Stimulated activated CD8-positive, alpha-beta memory T cell treated with anti-CD3 and anti-CD28 coated beads, Interleukin-2, amount 100 ng/mL, for 48 hours (primary cell): ENCODE measurements around the gene STBD1.
"Not testable (repeated sequence)": the region's sequence is repeated elsewhere in the genome, so short reads cannot be mapped to it uniquely, and the experiment has no call there.

Experiments used
- DNase-seq, 2 donors: peaks; one replicate each; pipeline ENCODE4 v3.0.0-alpha.2; 2020; ENCODE audit warnings: low read depth in 2 of 2

STBD1 gene

DNA sequence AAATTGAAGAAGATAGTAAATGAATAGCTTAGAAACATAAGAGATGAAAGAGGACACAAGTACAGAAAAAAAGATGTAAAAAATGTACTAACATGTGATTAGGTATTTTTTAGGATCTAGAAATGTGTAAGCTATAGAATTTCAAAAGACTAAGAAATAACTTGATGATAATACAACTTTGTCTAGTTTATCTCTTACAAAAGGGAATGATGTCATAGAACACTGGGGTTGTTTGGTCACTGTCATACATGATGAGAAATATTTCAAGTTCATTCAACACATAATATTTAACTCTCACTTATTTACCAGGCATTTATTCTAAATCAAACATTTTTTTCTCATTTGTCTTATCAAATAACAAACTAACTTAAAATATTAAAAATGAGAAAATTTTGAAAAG, 18.5 kb downstream of the STBD1 start:
- no peak for DNase-seq

DNA sequence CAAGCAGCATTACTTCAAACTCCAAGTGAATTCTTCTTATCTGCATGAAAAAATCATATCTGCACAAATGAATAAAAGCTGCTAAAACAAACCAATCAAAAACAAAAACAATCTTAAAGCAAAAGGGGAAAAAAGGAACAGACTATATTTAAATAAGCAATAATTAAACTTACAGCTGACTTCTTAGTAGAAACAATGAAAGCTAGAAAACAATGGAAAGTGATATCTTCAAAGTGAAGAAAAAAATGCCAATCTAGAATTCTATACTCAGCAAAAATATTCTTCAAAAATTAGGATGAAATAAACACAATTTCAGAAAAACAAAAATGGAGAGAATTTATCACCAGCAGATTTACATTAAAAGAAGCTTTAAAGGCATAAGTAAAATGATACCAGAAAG, 20.0 kb downstream of the STBD1 start:
- no peak for DNase-seq

DNA sequence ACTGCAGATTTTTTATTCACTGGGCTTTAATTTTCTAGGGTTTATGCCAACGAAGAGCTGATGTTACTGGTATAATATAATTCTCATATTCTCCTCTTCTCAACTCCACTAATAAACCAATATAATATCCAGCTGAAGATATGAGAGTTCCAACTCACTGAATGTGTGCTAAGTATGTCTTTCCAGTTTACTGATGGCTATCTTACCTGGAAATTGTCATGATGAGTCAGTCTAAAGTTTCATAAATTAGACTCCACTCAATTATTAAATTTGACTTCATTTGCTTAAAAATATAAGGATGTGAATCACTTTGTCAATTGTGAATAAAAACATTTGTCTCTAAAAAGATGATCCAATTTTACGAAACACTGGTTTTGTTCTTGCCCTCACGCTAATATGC, 28.4 kb downstream of the STBD1 start:
- no peak for DNase-seq

DNA sequence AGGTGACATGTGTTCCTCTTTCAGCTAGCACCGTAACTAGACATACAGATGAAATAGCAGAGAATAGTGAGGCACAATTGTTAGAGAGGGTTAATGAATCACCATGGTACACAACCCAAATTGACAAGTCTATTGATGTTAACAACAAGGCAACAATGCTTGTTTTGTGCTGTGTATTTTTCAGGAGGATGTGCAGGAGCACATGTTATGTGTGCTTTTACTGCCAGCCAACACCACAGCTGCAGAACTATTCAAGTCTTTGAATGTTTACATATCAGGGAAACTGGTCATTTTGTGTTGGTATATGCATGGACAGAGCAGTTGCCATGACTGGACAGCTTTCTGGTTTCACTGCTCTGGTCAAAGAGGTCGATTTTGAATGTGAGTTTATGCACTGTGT, 32.8 kb downstream of the STBD1 start:
- DNase-seq: no peak

DNA sequence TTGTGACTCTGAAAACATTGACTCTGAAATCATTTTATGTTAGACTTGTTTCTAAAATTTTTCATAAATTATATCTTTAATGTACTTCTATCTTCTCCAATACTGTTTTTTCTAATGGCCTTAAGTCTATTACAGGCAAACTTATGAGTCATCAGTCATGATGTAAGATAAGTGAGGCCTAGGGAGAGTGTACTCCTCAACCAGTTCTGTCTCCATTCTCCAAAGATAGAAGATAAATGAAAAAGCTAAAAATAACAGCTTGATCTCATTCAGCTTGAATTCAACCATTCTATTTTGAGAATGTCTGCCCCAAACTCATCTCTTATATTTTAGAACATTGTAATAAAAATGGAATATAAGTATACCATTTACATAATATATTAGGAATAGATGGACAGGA, 34.5 kb downstream of the STBD1 start:
- DNase-seq: no peak

DNA sequence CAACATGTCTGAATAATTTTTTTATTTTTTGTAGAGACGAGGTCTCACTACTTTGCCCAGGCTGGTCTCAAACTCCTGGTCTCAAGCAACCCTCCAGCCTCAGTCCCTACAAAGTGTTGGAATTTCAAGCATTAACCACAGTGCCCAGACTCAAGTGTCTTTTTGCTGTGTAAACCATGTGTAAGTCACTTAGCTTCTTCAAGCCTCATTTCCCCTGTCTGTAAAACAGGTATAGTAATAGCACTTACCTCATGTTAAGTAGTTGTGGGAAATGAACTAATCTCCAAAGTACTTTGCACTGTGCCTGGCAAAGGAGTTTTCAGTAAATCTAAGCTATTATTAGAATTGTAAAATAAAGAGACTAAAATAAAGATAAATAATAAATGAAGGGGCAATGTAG, 35.7 kb downstream of the STBD1 start:
- no peak for DNase-seq

DNA sequence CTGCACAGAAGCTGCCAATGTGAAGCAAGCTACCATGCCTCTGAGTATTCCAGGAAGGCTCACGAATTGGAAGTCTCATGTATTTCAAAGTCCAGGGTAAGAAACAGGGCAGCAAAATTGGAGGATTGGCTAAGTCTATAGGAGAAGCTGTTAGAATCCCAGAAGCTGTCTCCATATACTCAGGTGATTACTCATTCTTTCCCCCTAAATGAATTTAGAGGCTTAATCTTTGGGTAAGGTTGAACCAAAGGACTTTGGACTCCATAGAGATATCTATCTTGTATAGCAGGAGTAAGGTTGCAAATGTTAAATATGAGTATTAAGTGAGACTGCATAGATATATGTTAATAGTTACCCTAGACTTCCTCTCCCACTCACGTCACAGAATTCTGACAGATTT, 36.3 kb downstream of the STBD1 start:
- DNase-seq: no peak

DNA sequence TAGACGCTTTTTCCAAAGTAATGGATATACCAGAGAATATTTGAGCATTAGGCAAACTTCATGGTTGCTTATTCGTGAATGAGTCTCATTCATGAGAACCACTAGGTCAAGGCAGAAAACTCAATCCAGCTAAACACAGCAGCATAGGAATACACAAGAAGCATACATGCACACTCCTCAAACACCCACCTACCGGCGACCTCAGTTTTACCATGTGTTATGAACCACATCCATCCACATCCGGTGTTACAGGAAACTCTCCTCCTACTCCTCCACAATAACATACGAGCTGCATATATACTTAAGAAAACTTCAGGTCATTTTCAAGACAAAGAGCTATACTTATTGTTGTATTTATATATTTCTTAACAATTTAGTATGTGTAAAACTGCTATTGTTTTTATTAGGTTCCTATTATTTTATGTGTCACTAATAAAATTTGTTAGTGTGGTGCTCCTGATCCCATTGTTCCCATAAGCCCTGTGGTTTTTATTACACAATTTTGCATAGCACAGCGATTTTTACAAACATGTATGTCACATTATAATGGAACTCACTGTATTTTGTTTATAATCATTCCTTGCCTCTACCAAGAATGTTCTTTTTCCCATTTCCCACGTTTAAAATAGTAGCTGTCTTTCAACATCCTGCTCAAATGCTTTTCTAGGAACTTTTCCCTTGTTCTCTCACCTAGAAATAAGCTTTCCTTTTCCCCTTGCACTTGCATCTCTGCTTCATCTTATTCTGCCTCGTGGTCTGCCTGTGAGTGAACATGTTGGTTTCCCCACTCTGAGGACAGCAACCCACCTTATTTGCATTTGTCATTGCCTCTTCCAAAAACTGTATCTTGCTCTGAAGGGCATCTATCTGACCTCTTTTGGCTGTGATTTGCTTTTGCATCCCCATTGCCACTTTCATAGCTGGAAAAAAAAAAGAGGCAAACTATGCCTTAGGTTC, 48.3 kb downstream of the STBD1 start:
- DNase-seq: no peak

DNA sequence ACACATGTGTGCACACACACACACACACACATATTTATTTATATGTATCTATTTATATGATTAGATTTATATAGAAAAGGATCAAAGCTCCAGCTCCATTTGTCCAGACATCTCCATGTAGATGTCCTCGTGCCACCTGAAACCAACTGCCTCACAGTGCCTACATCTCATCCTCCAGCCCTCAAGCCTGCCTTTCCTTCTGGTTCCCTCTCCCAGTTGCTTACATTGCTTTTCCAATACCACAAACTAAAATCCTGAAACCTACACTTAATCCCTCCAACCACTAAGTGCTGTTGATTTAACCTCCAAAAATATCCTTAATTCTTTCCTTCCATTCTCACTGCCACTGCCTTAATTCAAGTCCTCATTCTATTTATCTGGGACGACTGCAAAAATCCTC, 51.4 kb downstream of the STBD1 start:
- no peak for DNase-seq

DNA sequence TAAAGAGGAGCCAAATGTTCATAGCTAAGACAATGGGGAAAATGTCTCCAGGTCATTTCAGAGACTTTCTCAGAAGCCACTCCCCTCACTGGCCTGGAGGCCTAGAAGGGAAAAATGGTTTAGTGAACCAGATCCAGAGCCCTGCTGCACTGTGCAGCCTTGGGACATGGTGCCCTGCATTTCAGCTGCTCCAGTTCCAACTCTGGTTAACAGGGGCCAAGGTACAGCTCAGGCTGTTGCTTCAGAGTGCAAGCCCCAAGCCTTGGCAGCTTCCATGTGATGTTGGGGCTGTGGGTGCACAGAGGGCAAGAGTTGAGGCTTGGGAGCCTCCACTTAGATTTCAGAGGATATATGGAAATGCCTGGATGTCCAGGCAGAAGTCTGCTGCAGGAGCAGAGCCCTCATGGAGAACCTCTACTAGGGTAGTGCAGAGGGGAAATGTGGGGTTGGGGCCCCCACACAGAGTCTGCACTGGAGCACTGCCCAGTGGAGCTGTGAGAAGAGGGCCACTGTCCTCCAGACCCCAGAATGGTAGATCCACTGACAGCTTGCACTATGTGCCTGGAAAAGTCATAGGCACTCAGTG, 53.4 kb downstream of the STBD1 start:
- not testable (repeated sequence) for DNase-seq
